Tibial nerve (tissue), 4 donors: ENCODE results near the gene GUCA2B.

Source experiments
- EP300 ChIP-seq, 2 donors: sonication (generic); formaldehyde crosslinking; IDR thresholded peaks; one replicate each; pipeline ENCODE4 v1.6.1; 2017; ENCODE audit warnings: antibody characterized with exemption in 2 of 2, mild to moderate bottlenecking in 1 of 2
- POLR2A ChIP-seq, 2 donors: fragments of 450-650 bp; IDR thresholded peaks; one replicate each; pipeline ENCODE4 v1.6.1; 2017; ENCODE audit warnings: antibody characterized with exemption in 2 of 2, mild to moderate bottlenecking in 2 of 2, moderate library complexity in 2 of 2
- TF ChIP-seq, protein P1 (sequence below), 5 experiments: fragments of 200-600 bp in 3 of 5; fragments of 450-650 bp in 2 of 5; sonication (generic) in 3 of 5; IDR thresholded peaks; one replicate each; pipeline ENCODE4 v1.5.1; 2016 to 2019; ENCODE audit warnings: antibody characterized with exemption in 5 of 5, mild to moderate bottlenecking in 3 of 5, moderate library complexity in 2 of 5

DNA sequence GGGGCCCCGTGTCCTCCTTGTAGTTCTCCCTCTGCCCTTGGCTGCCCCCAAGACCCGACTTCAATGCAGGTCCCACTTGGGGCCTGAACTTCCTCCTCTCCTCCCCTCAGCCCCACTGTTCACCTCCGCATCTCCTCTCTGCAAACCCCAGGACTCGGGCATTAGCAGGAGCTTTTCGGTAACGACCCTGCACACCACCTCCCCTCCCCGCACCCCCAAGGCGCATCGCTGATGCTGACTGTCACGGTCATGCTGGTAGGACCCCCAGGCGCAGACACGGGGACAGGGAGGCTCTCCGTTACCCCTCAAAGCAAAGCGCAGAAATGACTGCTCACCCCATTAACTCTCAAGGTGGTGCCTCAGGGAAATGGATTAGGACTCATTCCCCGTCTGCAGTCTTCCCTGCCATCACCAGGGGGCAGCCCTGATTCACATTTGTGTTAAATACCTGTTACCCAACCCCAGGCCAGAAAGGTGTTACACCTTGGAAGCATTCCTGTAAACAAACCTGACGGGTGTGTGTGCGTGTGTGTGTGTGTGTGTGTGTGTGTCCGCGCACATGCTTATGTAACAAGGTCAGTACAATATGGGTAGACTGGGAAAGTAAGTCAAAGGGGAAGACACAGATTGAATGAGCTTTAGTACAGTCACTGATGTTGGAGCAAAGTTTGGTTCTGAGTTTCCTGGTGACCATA, 6.4 kb upstream of the GUCA2B start:
- TF ChIP-seq, protein P1, sequence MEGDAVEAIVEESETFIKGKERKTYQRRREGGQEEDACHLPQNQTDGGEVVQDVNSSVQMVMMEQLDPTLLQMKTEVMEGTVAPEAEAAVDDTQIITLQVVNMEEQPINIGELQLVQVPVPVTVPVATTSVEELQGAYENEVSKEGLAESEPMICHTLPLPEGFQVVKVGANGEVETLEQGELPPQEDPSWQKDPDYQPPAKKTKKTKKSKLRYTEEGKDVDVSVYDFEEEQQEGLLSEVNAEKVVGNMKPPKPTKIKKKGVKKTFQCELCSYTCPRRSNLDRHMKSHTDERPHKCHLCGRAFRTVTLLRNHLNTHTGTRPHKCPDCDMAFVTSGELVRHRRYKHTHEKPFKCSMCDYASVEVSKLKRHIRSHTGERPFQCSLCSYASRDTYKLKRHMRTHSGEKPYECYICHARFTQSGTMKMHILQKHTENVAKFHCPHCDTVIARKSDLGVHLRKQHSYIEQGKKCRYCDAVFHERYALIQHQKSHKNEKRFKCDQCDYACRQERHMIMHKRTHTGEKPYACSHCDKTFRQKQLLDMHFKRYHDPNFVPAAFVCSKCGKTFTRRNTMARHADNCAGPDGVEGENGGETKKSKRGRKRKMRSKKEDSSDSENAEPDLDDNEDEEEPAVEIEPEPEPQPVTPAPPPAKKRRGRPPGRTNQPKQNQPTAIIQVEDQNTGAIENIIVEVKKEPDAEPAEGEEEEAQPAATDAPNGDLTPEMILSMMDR (IDR thresholded peaks at IDR 0.05): peak; percentile 69 to 80 (median 71)
- no peak for TF ChIP-seq POLR2A (IDR thresholded peaks at IDR 0.05)
- TF ChIP-seq EP300 (IDR thresholded peaks at IDR 0.05): no peak
